C4-2B (cell line): ENCODE measurements around the gene SUN5.
"Not testable (repeated sequence)": the region's sequence is repeated elsewhere in the genome, so short reads cannot be mapped to it uniquely, and the experiment has no call there.

ENCODE experiments used
- H3K27ac ChIP-seq: fragments of 450-650 bp; 2 replicates; pipeline ENCODE4 v1.5.1; 2017
- CTCF ChIP-seq: fragments of 450-650 bp; conservative IDR thresholded peaks from 2 replicates; pipeline ENCODE4 v1.5.1; 2017; ENCODE audit warnings: mild to moderate bottlenecking
- ZFX ChIP-seq: fragments of 450-650 bp; IDR thresholded peaks from 2 replicates; pipeline ENCODE4 v1.6.1; 2017

Gene SUN5

GRCh38 chr20:32965581-32966373, 38.5 kb downstream of the SUN5 start:
- TF ChIP-seq CTCF (no peak), ZFX (no peak)
- no peak overlapping the region for H3K27ac ChIP-seq

GRCh38 chr20:32965115-32965514, 39.1 kb downstream of the SUN5 start:
- TF ChIP-seq CTCF (no peak), ZFX (no peak)
- H3K27ac ChIP-seq: no peak overlapping the region

GRCh38 chr20:32964575-32964974, 39.7 kb downstream of the SUN5 start:
- TF ChIP-seq CTCF (no peak), ZFX (no peak)
- H3K27ac ChIP-seq: no peak overlapping the region

GRCh38 chr20:32963176-32963575, 41.1 kb downstream of the SUN5 start:
- no peak overlapping the region for H3K27ac ChIP-seq
- TF ChIP-seq CTCF (no peak), ZFX (no peak)

GRCh38 chr20:32962646-32963045, 41.6 kb downstream of the SUN5 start:
- not testable (repeated sequence) for H3K27ac ChIP-seq

GRCh38 chr20:32962053-32962452, 42.2 kb downstream of the SUN5 start:
- no peak overlapping the region for H3K27ac ChIP-seq
- TF ChIP-seq ZFX (no peak), CTCF (no peak)

- H3K27ac ChIP-seq: no peak overlapping the region
- TF ChIP-seq CTCF: no peak
- TF ChIP-seq ZFX: no peak
These were observed 43.1 kb downstream of the SUN5 start for GRCh38 chr20:32960849-32961731.
